WTC11 (cell line): ENCODE data around the gene CRYGS.

Experiments used
- ATF3 ChIP-seq: sonication (generic); formaldehyde crosslinking; conservative IDR thresholded peaks from 2 replicates; pipeline ENCODE4 v1.8.1; 2022; ENCODE audit warnings: mild to moderate bottlenecking, missing genetic modification reagents
- CREB1 ChIP-seq: sonication (generic); formaldehyde crosslinking; IDR thresholded peaks from 2 replicates; pipeline ENCODE4 v1.8.0; 2023; ENCODE audit warnings: mild to moderate bottlenecking, missing genetic modification reagents
- CTCF ChIP-seq: fragments of 200-600 bp; IDR thresholded peaks from 2 replicates; pipeline ENCODE4 v1.8.0; 2022; ENCODE audit warnings: antibody characterized with exemption
- KAT7 ChIP-seq: sonication (generic); formaldehyde crosslinking; IDR thresholded peaks from 2 replicates; pipeline ENCODE4 v1.8.1; 2023; ENCODE audit warnings: missing genetic modification reagents, mild to moderate bottlenecking, borderline replicate concordance
- NR2C2 ChIP-seq: sonication (generic); formaldehyde crosslinking; IDR thresholded peaks from 2 replicates; pipeline ENCODE4 v1.8.0; 2022; ENCODE audit warnings: mild to moderate bottlenecking, missing genetic modification reagents
- TEAD4 ChIP-seq: sonication (generic); formaldehyde crosslinking; IDR thresholded peaks from 2 replicates; pipeline ENCODE4 v1.8.0; 2022; ENCODE audit warnings: mild to moderate bottlenecking, missing genetic modification reagents
- TF ChIP-seq, protein P1 (sequence below): sonication (generic); formaldehyde crosslinking; IDR thresholded peaks from 2 replicates; pipeline ENCODE4 v1.8.0; 2023; ENCODE audit warnings: mild to moderate bottlenecking, missing genetic modification reagents
- TF ChIP-seq, protein P2 (sequence below): sonication (generic); formaldehyde crosslinking; IDR thresholded peaks from 2 replicates; pipeline ENCODE4 v1.8.0; 2022; ENCODE audit warnings: mild to moderate bottlenecking, missing genetic modification reagents

DNA sequence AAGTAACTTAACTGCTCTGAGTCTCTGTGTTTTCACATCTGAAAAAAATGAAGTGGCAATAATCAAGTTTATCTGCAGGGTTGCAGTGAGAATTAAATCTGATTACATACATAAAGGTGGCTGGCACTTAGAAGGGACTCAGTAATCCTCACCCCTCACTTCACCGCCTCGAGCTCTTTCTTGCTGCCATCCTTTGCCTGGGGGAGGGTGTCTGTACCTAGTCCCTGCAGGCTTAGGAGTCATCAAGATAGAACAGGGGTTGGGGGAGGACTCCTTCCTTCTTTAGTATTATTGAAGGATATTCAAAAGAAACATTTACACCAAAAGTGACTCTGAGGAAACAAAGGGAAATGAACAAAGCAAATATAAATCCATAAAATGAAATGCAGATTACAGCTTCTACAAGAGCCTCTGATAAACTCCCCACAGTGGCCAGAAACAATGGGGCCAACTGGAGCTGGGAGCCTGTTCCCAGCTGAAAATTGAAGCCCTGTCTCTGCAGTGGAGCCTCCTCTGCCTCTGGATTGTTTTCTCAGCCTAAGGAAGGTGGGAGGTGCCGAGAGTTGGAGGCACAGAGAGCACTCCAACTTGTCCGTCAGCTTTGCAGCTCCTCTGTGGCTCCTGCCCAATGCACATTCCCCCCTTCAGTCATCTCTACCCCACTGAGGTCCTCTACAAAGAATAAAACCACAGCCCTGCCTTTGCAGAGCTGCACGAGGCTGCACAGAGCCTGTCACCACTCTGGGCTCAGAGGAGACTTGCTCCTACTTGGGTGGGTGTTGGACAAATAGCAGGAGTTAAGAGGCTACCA lies 41.8 kb downstream of the CRYGS start:
- no peak for TF ChIP-seq CREB1 (CRISPR knock-in tag)
- TF ChIP-seq TEAD4 (CRISPR knock-in tag): no peak
- TF ChIP-seq NR2C2: no peak
- TF ChIP-seq, protein P1, sequence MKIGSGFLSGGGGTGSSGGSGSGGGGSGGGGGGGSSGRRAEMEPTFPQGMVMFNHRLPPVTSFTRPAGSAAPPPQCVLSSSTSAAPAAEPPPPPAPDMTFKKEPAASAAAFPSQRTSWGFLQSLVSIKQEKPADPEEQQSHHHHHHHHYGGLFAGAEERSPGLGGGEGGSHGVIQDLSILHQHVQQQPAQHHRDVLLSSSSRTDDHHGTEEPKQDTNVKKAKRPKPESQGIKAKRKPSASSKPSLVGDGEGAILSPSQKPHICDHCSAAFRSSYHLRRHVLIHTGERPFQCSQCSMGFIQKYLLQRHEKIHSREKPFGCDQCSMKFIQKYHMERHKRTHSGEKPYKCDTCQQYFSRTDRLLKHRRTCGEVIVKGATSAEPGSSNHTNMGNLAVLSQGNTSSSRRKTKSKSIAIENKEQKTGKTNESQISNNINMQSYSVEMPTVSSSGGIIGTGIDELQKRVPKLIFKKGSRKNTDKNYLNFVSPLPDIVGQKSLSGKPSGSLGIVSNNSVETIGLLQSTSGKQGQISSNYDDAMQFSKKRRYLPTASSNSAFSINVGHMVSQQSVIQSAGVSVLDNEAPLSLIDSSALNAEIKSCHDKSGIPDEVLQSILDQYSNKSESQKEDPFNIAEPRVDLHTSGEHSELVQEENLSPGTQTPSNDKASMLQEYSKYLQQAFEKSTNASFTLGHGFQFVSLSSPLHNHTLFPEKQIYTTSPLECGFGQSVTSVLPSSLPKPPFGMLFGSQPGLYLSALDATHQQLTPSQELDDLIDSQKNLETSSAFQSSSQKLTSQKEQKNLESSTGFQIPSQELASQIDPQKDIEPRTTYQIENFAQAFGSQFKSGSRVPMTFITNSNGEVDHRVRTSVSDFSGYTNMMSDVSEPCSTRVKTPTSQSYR (CRISPR knock-in tag): no peak
- TF ChIP-seq, protein P2, sequence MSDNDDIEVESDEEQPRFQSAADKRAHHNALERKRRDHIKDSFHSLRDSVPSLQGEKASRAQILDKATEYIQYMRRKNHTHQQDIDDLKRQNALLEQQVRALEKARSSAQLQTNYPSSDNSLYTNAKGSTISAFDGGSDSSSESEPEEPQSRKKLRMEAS (CRISPR knock-in tag): no peak
- TF ChIP-seq ATF3 (CRISPR knock-in tag): no peak
- TF ChIP-seq KAT7: no peak
- TF ChIP-seq CTCF: no peak
